Endodermal cell (in vitro differentiated cells): ENCODE results near the gene DNLZ. TPM values are rescaled to one million over a fixed set of nuclear protein-coding genes. Genes with fewer than 3 reads are reported as not detected.

Experiments used
- DNase-seq: peaks from one replicate; pipeline ENCODE4 v3.0.0-alpha.2; 2017
- H3K27ac ChIP-seq: 2 replicates; pipeline ENCODE4 v1.5.1; 2013; ENCODE audit warnings: mild to moderate bottlenecking, low read depth, low read length, moderate library complexity
- H3K27me3 ChIP-seq: 2 replicates; pipeline ENCODE4 v1.6.1; 2013; ENCODE audit warnings: mild to moderate bottlenecking, low read length, moderate library complexity; ENCODE audit not compliant: insufficient read depth, control insufficient read depth, poor library complexity, severe bottlenecking
- H3K36me3 ChIP-seq: 2 replicates; pipeline ENCODE4 v1.7.0; 2013; ENCODE audit warnings: mild to moderate bottlenecking, low read length, moderate library complexity; ENCODE audit not compliant: control insufficient read depth, insufficient read depth
- H3K4me1 ChIP-seq: one replicate; pipeline ENCODE4 v1.7.0; 2013; ENCODE audit warnings: low read length; ENCODE audit not compliant: control insufficient read depth, insufficient read depth
- H3K4me3 ChIP-seq: 2 replicates; pipeline ENCODE4 v1.5.1; 2013; ENCODE audit warnings: mild to moderate bottlenecking, low read length, moderate library complexity
- H3K9ac ChIP-seq: 2 replicates; pipeline ENCODE4 v1.6.1; 2013; ENCODE audit warnings: mild to moderate bottlenecking, low read length, moderate library complexity; ENCODE audit not compliant: poor library complexity, severe bottlenecking; ENCODE audit errors: extremely low read depth
- H3K9me3 ChIP-seq: 2 replicates; pipeline ENCODE4 v1.6.1; 2013; ENCODE audit warnings: mild to moderate bottlenecking, low read length, moderate library complexity; ENCODE audit not compliant: control insufficient read depth
- H3K27ac Mint-ChIP-seq: 2 replicates; pipeline ENCODE4 v1.8.0; 2020; ENCODE audit warnings: mixed read lengths
- H3K27me3 Mint-ChIP-seq: 2 replicates; pipeline ENCODE4 v1.8.0; 2021; ENCODE audit warnings: mild to moderate bottlenecking, mixed read lengths; ENCODE audit not compliant: insufficient read depth
- H3K36me3 Mint-ChIP-seq: 2 replicates; pipeline ENCODE4 v1.8.0; 2020; ENCODE audit warnings: low read depth, mixed read lengths
- H3K4me1 Mint-ChIP-seq: 2 replicates; pipeline ENCODE4 v1.8.0; 2020; ENCODE audit warnings: mixed read lengths
- H3K4me3 Mint-ChIP-seq: 2 replicates; pipeline ENCODE4 v1.8.0; 2020; ENCODE audit warnings: mild to moderate bottlenecking, moderate library complexity, mixed read lengths
- H3K9me3 Mint-ChIP-seq: 2 replicates; pipeline ENCODE4 v1.8.0; 2020; ENCODE audit warnings: mild to moderate bottlenecking, mixed read lengths
- WGBS, 2 experiments: methylation state at CpG; one replicate each; pipeline versions ENCODE4 v1.1.5 to v1.1.7; 2013; ENCODE audit warnings: missing lambda C conversion rate in 2 of 2, mixed read lengths in 1 of 2; ENCODE audit not compliant: insufficient coverage in 1 of 2, insufficient read length in 1 of 2; 5-methylcytosine and 5-hydroxymethylcytosine counted together
- total RNA-seq, 2 donors: library from RNA; stranded (reverse); fragmentation: NEBNext Ultra II Directional in 1 of 2; extraction: Animal tissue kit (Norgen Biotek cat#: 25700) in 1 of 2; gene quantifications; 2 replicates in 1 of 2; 3 replicates in 1 of 2; pipeline ENCODE4 v1.2.1, GENCODE V29; 2021
- TF ChIP-seq, protein P1 (sequence below): fragments of 200-600 bp; sonication (generic); conservative IDR thresholded peaks from 2 replicates; pipeline ENCODE4 v1.5.0; 2021; ENCODE audit warnings: antibody characterized with exemption, mild to moderate bottlenecking

The DNLZ gene
- total RNA-seq, 2 donors from 2014 or later: 12.6 to 20.1 TPM

GRCh38 chr9:136327304-136327974, 36.1 kb downstream of the DNLZ start, which contains the start of gene GPSM1:
Gene GPSM1, plus strand, starts transcription at chr9:136327539. Its CDS starts 157 bp downstream, at chr9:136327696.
- Mint-ChIP-seq H3K9me3 (no peaks in the 10 kb centered on the region), H3K4me1 (peaks cover 6% of the 10 kb centered on the region), H3K4me3 (peak within 1 kb of the TSS; percentile 54), H3K27ac (peak within 1 kb of the TSS; percentile 52), H3K36me3 (no peaks in the 10 kb centered on the region), H3K27me3 (no peaks in the 10 kb centered on the region)
- Histone ChIP-seq H3K4me3 (peak within 1 kb of the TSS; percentile 86), H3K27ac (peak within 1 kb of the TSS; percentile 81), H3K27me3 (no peaks in the 10 kb centered on the region), H3K9me3 (no peaks in the 10 kb centered on the region), H3K9ac (peak within 1 kb of the TSS; percentile 59), H3K4me1 (peaks cover 17% of the 10 kb centered on the region), H3K36me3 (peaks cover 4% of the 10 kb centered on the region)
- DNase-seq: peak; percentile 67
- TF ChIP-seq, protein P1, sequence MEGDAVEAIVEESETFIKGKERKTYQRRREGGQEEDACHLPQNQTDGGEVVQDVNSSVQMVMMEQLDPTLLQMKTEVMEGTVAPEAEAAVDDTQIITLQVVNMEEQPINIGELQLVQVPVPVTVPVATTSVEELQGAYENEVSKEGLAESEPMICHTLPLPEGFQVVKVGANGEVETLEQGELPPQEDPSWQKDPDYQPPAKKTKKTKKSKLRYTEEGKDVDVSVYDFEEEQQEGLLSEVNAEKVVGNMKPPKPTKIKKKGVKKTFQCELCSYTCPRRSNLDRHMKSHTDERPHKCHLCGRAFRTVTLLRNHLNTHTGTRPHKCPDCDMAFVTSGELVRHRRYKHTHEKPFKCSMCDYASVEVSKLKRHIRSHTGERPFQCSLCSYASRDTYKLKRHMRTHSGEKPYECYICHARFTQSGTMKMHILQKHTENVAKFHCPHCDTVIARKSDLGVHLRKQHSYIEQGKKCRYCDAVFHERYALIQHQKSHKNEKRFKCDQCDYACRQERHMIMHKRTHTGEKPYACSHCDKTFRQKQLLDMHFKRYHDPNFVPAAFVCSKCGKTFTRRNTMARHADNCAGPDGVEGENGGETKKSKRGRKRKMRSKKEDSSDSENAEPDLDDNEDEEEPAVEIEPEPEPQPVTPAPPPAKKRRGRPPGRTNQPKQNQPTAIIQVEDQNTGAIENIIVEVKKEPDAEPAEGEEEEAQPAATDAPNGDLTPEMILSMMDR: no peak
- 0 to 1% methylated on average over 9 to 79 of the region's 88 CpGs for WGBS, 2 experiments

DNA sequence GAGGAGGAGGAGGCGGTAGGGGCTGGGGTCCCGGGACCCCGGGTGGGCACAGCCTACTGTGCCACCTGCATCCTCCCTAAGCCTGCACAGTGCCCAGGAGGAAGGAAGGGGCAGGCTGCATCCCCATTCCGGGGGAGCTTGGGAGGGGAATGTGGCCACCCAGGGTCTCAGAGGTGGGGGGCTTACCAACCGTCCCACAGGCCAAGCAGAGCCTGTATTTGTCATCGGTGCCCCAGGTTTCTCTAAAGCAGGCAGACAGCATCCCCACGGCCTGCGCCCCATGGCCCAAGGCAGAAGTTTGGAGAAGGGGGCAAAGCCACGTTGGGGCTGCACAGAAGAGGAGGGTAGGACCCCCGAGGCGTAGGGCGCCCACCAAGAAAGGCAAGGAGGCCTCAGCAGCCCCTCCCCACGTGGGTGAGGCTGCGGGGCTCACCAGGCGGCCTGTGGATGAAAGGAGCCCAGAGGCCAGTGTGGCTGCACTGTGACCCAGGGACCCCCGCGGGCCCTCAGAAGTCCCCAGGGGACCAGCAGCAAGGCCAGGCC, 36.7 kb downstream of the DNLZ start:
- H3K4me3 ChIP-seq: no peak overlapping the region
- Mint-ChIP-seq H3K9me3 (no peaks in the 10 kb centered on the region), H3K4me1 (peaks cover 6% of the 10 kb centered on the region), H3K4me3 (peak overlapping the region; percentile 52), H3K27ac (peak overlapping the region; percentile 52), H3K36me3 (no peaks in the 10 kb centered on the region), H3K27me3 (no peaks in the 10 kb centered on the region)
- H3K9ac ChIP-seq: peak overlapping the region; percentile 45
- peaks cover 17% of the 10 kb centered on the region for H3K4me1 ChIP-seq
- no peak for DNase-seq
- 67 to 68% methylated on average over 9 to 17 of the region's 17 CpGs for WGBS, 2 experiments
- TF ChIP-seq, protein P1: no peak
- no peaks in the 10 kb centered on the region for H3K27me3 ChIP-seq
- no peaks in the 10 kb centered on the region for H3K36me3 ChIP-seq
- no peaks in the 10 kb centered on the region for H3K9me3 ChIP-seq
- peak overlapping the region; percentile 80 for H3K27ac ChIP-seq

GRCh38 chr9:136326061-136326760, 37.3 kb downstream of the DNLZ start:
- H3K4me3 Mint-ChIP-seq: peak overlapping the region; percentile 52
- no peaks in the 10 kb centered on the region for H3K36me3 Mint-ChIP-seq
- no peaks in the 10 kb centered on the region for H3K9me3 Mint-ChIP-seq
- TF ChIP-seq, protein P1: no peak
- DNase-seq: peak; percentile 81
- H3K27me3 ChIP-seq: no peaks in the 10 kb centered on the region
- 55 to 73% methylated on average over 23 to 28 of the region's 28 CpGs for WGBS, 2 experiments
- H3K4me3 ChIP-seq: no peak overlapping the region
- H3K9ac ChIP-seq: no peak overlapping the region
- no peaks in the 10 kb centered on the region for H3K9me3 ChIP-seq
- no peaks in the 10 kb centered on the region for H3K36me3 ChIP-seq
- H3K27ac ChIP-seq: peak overlapping the region; percentile 80
- H3K4me1 ChIP-seq: peaks cover 17% of the 10 kb centered on the region
- H3K27ac Mint-ChIP-seq: no peak overlapping the region
- H3K27me3 Mint-ChIP-seq: no peaks in the 10 kb centered on the region
- peaks cover 6% of the 10 kb centered on the region for H3K4me1 Mint-ChIP-seq
